GM23338 (cell line): ENCODE data around the gene PCGF3. TPM values are rescaled to one million over a fixed set of nuclear protein-coding genes. Genes with fewer than 3 reads are reported as not detected.

Experiments used
- ATAC-seq: fragments of 200-7000 bp; cut with Tn5 transposase; 3 replicates; pipeline ENCODE4 v1.9.1; 2020
- DNase-seq: peaks from one replicate; pipeline ENCODE4 v3.0.0-alpha.2; 2015; ENCODE audit warnings: low spot score
- H2AFZ ChIP-seq: fragments of 200-600 bp; sonication (generic); 2 replicates; pipeline ENCODE4 v1.8.0; 2016; ENCODE audit warnings: antibody characterized with exemption, mild to moderate bottlenecking, moderate library complexity
- H3F3A ChIP-seq: fragments of 200-600 bp; sonication (generic); replicated peaks from 2 replicates; pipeline ENCODE4 v1.8.0; 2017; ENCODE audit warnings: antibody characterized with exemption, mixed run types, low read depth
- H3K27ac ChIP-seq: fragments of 200-600 bp; sonication (generic); 2 replicates; pipeline ENCODE4 v1.6.1; 2016; ENCODE audit warnings: low read depth
- H3K27me3 ChIP-seq: fragments of 200-600 bp; sonication (generic); 2 replicates; pipeline ENCODE4 v1.8.0; 2016; ENCODE audit warnings: mild to moderate bottlenecking, mixed run types, moderate library complexity; ENCODE audit not compliant: insufficient read depth
- H3K36me3 ChIP-seq: fragments of 200-600 bp; sonication (generic); 2 replicates; pipeline ENCODE4 v1.8.0; 2016; ENCODE audit warnings: mild to moderate bottlenecking; ENCODE audit not compliant: insufficient read depth
- H3K4me1 ChIP-seq: fragments of 200-600 bp; sonication (generic); 2 replicates; pipeline ENCODE4 v1.8.0; 2016; ENCODE audit warnings: mild to moderate bottlenecking, moderate library complexity; ENCODE audit not compliant: insufficient read depth
- H3K4me2 ChIP-seq: fragments of 200-600 bp; sonication (generic); 2 replicates; pipeline ENCODE4 v1.7.1; 2017; ENCODE audit warnings: mixed run types
- H3K4me3 ChIP-seq: fragments of 200-600 bp; sonication (generic); 2 replicates; pipeline ENCODE4 v1.6.1; 2016; ENCODE audit warnings: mixed run types
- H3K79me2 ChIP-seq: fragments of 200-600 bp; sonication (generic); replicated peaks from 2 replicates; pipeline ENCODE4 v1.8.0; 2017; ENCODE audit warnings: mild to moderate bottlenecking; ENCODE audit not compliant: insufficient read depth
- H3K9me2 ChIP-seq: fragments of 200-600 bp; sonication (generic); 2 replicates; pipeline ENCODE4 v1.8.0; 2017; ENCODE audit not compliant: insufficient read depth
- H4K20me1 ChIP-seq: fragments of 200-600 bp; sonication (generic); replicated peaks from 2 replicates; pipeline ENCODE4 v1.8.0; 2017; ENCODE audit warnings: mild to moderate bottlenecking; ENCODE audit not compliant: insufficient read depth
- H3K27ac Mint-ChIP-seq: 2 replicates; pipeline ENCODE4 v1.8.0; 2020; ENCODE audit warnings: inconsistent platforms, mild to moderate bottlenecking, moderate library complexity, mixed read lengths
- H3K27me3 Mint-ChIP-seq: 3 replicates; pipeline ENCODE4 v1.8.0; 2022; ENCODE audit warnings: low read depth, mild to moderate bottlenecking, moderate library complexity, mixed read lengths, inconsistent platforms; ENCODE audit not compliant: insufficient read depth, poor library complexity
- H3K36me3 Mint-ChIP-seq: 3 replicates; pipeline ENCODE4 v1.8.0; 2021; ENCODE audit warnings: low read depth, mild to moderate bottlenecking, inconsistent platforms, moderate library complexity, mixed read lengths
- H3K4me1 Mint-ChIP-seq: 3 replicates; pipeline ENCODE4 v1.8.0; 2020; ENCODE audit warnings: mild to moderate bottlenecking, inconsistent platforms, mixed read lengths
- H3K4me3 Mint-ChIP-seq: 3 replicates; pipeline ENCODE4 v1.8.0; 2021; ENCODE audit warnings: moderate library complexity, mild to moderate bottlenecking, inconsistent platforms, mixed read lengths
- H3K9me3 Mint-ChIP-seq: 3 replicates; pipeline ENCODE4 v1.8.0; 2020; ENCODE audit warnings: moderate library complexity, mild to moderate bottlenecking, inconsistent platforms, mixed read lengths
- CREB1 ChIP-seq: fragments of 250-450 bp; sonication (Bioruptor Pico); IDR thresholded peaks from 2 replicates; pipeline ENCODE4 v1.5.0; 2020; ENCODE audit warnings: low read depth, mild to moderate bottlenecking, moderate library complexity
- EZH2 ChIP-seq: fragments of 200-600 bp; sonication (generic); IDR thresholded peaks from one replicate; pipeline ENCODE4 v1.8.0; 2017; ENCODE audit warnings: antibody characterized with exemption, mild to moderate bottlenecking, low read depth; ENCODE audit not compliant: unreplicated experiment
- EZH2phosphoT487 ChIP-seq: fragments of 200-600 bp; sonication (generic); IDR thresholded peaks from one replicate; pipeline ENCODE4 v1.8.1; 2018; ENCODE audit warnings: antibody characterized with exemption; ENCODE audit not compliant: unreplicated experiment
- JUNB ChIP-seq: IDR thresholded peaks from one replicate; pipeline ENCODE4 v1.6.1; 2016; ENCODE audit warnings: antibody characterized with exemption; ENCODE audit not compliant: unreplicated experiment
- NANOG ChIP-seq: IDR thresholded peaks from 2 replicates; pipeline ENCODE4 v1.6.1; 2016; ENCODE audit warnings: antibody characterized with exemption, borderline replicate concordance
- STAT1 ChIP-seq: IDR thresholded peaks from one replicate; pipeline ENCODE4 v1.6.1; 2016; ENCODE audit warnings: antibody characterized with exemption; ENCODE audit not compliant: unreplicated experiment
- ZNF114 ChIP-seq: fragments of 250-450 bp; sonication (Bioruptor Pico); IDR thresholded peaks from 2 replicates; pipeline ENCODE4 v1.5.0; 2020; ENCODE audit warnings: mild to moderate bottlenecking, moderate library complexity
- ZNF331 ChIP-seq: fragments of 250-450 bp; sonication (Bioruptor Pico); IDR thresholded peaks from 2 replicates; pipeline ENCODE4 v1.5.0; 2020; ENCODE audit warnings: low read depth, mild to moderate bottlenecking, moderate library complexity
- polyA plus RNA-seq: library from polyadenylated mRNA; unstranded; fragments of >200 nt; fragmentation: Nextera tagmentation; extraction: Ambion mirVana; gene quantifications from 2 replicates; pipeline ENCODE4 v1.2.1, GENCODE V29; 2016
- total RNA-seq: library from RNA; depleted of rRNA; stranded (reverse); fragments of >200 nt; shearing (Covaris generic); gene quantifications from 2 replicates; pipeline ENCODE4 v1.2.3, GENCODE V29; 2014
- TF ChIP-seq, protein P1 (sequence below): fragments of 250-450 bp; sonication (Bioruptor Pico); IDR thresholded peaks from 2 replicates; pipeline ENCODE4 v1.5.0; 2020; ENCODE audit warnings: mild to moderate bottlenecking, moderate library complexity
- TF ChIP-seq, protein P2 (sequence below): IDR thresholded peaks from 2 replicates; pipeline ENCODE4 v1.6.1; 2016; ENCODE audit warnings: antibody characterized with exemption
- TF ChIP-seq, protein P3 (sequence below): IDR thresholded peaks from one replicate; pipeline ENCODE4 v1.6.1; 2018; ENCODE audit warnings: antibody characterized with exemption; ENCODE audit not compliant: unreplicated experiment

PCGF3 gene
- total and polyA plus RNA-seq, 2 experiments from 2014 or later: 33.1 to 49.0 TPM

DNA sequence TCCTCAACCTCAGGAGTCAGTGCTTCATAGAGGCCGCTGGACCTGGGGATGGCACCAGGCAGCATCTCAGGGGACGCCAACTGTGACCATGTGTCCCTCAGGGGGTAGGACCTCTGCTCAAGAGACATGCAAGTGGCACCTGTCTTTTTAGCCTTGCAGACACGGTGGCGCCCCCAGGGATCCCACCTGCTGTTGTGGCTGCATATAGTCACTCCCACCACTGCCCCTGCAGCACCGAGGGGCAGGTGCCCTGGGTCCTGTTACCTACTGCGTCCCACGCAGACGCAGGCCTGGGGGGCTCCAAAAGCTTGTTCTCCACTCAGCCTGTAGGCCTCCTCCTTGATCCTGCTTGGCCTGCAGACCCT, 28.8 kb upstream of the PCGF3 start (continued):
- TF ChIP-seq, protein P1, sequence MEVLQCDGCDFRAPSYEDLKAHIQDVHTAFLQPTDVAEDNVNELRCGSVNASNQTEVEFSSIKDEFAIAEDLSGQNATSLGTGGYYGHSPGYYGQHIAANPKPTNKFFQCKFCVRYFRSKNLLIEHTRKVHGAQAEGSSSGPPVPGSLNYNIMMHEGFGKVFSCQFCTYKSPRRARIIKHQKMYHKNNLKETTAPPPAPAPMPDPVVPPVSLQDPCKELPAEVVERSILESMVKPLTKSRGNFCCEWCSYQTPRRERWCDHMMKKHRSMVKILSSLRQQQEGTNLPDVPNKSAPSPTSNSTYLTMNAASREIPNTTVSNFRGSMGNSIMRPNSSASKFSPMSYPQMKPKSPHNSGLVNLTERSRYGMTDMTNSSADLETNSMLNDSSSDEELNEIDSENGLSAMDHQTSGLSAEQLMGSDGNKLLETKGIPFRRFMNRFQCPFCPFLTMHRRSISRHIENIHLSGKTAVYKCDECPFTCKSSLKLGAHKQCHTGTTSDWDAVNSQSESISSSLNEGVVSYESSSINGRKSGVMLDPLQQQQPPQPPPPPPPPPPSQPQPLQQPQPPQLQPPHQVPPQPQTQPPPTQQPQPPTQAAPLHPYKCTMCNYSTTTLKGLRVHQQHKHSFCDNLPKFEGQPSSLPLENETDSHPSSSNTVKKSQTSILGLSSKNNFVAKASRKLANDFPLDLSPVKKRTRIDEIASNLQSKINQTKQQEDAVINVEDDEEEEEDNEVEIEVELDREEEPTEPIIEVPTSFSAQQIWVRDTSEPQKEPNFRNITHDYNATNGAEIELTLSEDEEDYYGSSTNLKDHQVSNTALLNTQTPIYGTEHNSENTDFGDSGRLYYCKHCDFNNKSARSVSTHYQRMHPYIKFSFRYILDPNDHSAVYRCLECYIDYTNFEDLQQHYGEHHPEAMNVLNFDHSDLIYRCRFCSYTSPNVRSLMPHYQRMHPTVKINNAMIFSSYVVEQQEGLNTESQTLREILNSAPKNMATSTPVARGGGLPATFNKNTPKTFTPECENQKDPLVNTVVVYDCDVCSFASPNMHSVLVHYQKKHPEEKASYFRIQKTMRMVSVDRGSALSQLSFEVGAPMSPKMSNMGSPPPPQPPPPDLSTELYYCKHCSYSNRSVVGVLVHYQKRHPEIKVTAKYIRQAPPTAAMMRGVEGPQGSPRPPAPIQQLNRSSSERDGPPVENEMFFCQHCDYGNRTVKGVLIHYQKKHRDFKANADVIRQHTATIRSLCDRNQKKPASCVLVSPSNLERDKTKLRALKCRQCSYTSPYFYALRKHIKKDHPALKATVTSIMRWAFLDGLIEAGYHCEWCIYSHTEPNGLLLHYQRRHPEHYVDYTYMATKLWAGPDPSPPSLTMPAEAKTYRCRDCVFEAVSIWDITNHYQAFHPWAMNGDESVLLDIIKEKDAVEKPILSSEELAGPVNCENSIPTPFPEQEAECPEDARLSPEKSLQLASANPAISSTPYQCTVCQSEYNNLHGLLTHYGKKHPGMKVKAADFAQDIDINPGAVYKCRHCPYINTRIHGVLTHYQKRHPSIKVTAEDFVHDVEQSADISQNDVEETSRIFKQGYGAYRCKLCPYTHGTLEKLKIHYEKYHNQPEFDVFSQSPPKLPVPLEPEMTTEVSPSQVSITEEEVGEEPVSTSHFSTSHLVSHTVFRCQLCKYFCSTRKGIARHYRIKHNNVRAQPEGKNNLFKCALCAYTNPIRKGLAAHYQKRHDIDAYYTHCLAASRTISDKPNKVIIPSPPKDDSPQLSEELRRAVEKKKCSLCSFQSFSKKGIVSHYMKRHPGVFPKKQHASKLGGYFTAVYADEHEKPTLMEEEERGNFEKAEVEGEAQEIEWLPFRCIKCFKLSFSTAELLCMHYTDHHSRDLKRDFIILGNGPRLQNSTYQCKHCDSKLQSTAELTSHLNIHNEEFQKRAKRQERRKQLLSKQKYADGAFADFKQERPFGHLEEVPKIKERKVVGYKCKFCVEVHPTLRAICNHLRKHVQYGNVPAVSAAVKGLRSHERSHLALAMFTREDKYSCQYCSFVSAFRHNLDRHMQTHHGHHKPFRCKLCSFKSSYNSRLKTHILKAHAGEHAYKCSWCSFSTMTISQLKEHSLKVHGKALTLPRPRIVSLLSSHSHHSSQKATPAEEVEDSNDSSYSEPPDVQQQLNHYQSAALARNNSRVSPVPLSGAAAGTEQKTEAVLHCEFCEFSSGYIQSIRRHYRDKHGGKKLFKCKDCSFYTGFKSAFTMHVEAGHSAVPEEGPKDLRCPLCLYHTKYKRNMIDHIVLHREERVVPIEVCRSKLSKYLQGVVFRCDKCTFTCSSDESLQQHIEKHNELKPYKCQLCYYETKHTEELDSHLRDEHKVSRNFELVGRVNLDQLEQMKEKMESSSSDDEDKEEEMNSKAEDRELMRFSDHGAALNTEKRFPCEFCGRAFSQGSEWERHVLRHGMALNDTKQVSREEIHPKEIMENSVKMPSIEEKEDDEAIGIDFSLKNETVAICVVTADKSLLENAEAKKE (CRISPR knock-in tag): no peak
- TF ChIP-seq ZNF114 (CRISPR knock-in tag) (no peak), NANOG (no peak), STAT1 (no peak), CREB1 (no peak), JUNB (no peak), EZH2 (no peak)
- TF ChIP-seq, protein P2, sequence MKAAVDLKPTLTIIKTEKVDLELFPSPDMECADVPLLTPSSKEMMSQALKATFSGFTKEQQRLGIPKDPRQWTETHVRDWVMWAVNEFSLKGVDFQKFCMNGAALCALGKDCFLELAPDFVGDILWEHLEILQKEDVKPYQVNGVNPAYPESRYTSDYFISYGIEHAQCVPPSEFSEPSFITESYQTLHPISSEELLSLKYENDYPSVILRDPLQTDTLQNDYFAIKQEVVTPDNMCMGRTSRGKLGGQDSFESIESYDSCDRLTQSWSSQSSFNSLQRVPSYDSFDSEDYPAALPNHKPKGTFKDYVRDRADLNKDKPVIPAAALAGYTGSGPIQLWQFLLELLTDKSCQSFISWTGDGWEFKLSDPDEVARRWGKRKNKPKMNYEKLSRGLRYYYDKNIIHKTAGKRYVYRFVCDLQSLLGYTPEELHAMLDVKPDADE: no peak

DNA sequence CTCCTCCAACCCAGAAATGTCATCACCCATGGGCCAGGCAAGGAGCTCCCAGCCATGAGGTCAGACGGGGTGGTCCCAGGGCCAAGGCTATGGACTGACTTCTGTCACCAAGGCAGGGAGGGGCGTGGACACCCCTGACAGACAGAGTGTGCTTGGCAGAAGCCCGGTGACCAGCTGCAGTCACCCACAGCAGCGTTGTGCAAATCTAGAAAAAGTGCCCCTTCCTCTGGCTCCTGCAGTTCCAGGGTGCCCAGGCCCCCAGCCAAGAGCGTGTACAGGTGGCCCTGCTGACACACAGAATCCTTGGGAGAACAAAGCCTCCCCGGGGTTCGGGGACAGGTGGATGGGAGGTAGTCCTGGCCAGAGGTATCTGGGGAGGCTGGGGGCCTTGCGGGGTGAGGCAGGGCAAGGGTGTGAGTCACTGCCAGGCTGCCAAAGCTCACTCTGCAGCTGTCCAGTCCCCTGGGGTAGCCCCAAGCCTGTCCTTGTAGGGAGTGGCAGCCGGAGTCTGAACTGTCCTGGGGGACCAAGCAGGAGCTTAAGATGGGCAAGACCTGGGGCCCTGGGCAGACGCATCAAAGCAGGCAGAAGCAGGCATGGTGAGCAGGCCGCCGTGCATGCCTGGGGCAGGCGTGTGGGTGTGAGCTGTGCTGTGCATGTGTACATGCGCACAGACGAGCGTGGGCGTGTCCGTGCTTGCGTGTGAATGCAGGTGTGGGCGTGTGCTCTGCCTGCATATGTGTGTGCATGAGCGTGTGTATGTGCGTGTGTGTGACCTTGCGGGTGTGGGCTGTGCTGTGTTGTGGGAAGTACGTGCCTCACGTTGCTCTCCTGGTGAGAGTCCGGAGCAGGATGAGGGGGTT, 28.0 kb upstream of the PCGF3 start:
- H3K79me2 ChIP-seq: peaks cover 11% of the 10 kb centered on the region
- Mint-ChIP-seq H3K9me3 (peaks cover 3% of the 10 kb centered on the region; the same call in 1 of the 3 replicates), H3K4me3 (peak overlapping the region; percentile 9; the same call in 1 of the 3 replicates), H3K36me3 (peaks cover 10% of the 10 kb centered on the region), H3K27ac (no peak overlapping the region), H3K4me1 (peaks cover 9% of the 10 kb centered on the region), H3K27me3 (peaks cover 21% of the 10 kb centered on the region)
- H3F3A ChIP-seq: peaks cover 8% of the 10 kb centered on the region; the same call in 1 of the 2 replicates
- no peak overlapping the region for H3K4me3 ChIP-seq
- H3K4me2 ChIP-seq: no peak overlapping the region
- H3K4me1 ChIP-seq: peaks cover 6% of the 10 kb centered on the region
- H3K36me3 ChIP-seq: 0 out of 2 replicates have a peak, but pooled peaks cover 6% of the 10 kb centered on the region
- no peaks in the 10 kb centered on the region for H4K20me1 ChIP-seq
- H3K27me3 ChIP-seq: no peaks in the 10 kb centered on the region
- no peak for ATAC-seq
- DNase-seq: no peak
- no peak overlapping the region for H2AFZ ChIP-seq
- H3K9me2 ChIP-seq: no peaks in the 10 kb centered on the region
- no peak overlapping the region for H3K27ac ChIP-seq
- TF ChIP-seq ZNF331 (CRISPR knock-in tag): no peak
- TF ChIP-seq ZNF114 (CRISPR knock-in tag): no peak
- TF ChIP-seq, protein P3, sequence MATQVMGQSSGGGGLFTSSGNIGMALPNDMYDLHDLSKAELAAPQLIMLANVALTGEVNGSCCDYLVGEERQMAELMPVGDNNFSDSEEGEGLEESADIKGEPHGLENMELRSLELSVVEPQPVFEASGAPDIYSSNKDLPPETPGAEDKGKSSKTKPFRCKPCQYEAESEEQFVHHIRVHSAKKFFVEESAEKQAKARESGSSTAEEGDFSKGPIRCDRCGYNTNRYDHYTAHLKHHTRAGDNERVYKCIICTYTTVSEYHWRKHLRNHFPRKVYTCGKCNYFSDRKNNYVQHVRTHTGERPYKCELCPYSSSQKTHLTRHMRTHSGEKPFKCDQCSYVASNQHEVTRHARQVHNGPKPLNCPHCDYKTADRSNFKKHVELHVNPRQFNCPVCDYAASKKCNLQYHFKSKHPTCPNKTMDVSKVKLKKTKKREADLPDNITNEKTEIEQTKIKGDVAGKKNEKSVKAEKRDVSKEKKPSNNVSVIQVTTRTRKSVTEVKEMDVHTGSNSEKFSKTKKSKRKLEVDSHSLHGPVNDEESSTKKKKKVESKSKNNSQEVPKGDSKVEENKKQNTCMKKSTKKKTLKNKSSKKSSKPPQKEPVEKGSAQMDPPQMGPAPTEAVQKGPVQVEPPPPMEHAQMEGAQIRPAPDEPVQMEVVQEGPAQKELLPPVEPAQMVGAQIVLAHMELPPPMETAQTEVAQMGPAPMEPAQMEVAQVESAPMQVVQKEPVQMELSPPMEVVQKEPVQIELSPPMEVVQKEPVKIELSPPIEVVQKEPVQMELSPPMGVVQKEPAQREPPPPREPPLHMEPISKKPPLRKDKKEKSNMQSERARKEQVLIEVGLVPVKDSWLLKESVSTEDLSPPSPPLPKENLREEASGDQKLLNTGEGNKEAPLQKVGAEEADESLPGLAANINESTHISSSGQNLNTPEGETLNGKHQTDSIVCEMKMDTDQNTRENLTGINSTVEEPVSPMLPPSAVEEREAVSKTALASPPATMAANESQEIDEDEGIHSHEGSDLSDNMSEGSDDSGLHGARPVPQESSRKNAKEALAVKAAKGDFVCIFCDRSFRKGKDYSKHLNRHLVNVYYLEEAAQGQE: no peak
- TF ChIP-seq, protein P2: no peak
- no peak for TF ChIP-seq EZH2
- TF ChIP-seq EZH2phosphoT487: no peak
- no peak for TF ChIP-seq CREB1
